Hematopoietic multipotent progenitor cell treated with erythropoietin and hydrocortisone succinate and interleukin-3 and kit ligand, for 17 days (in vitro differentiated cells): ENCODE data around the gene PNMA6E.

Experiments
- DNase-seq: peaks from one replicate; pipeline ENCODE4 v3.0.0-alpha.2; 2015; ENCODE audit warnings: low spot score

The PNMA6E gene

DNA sequence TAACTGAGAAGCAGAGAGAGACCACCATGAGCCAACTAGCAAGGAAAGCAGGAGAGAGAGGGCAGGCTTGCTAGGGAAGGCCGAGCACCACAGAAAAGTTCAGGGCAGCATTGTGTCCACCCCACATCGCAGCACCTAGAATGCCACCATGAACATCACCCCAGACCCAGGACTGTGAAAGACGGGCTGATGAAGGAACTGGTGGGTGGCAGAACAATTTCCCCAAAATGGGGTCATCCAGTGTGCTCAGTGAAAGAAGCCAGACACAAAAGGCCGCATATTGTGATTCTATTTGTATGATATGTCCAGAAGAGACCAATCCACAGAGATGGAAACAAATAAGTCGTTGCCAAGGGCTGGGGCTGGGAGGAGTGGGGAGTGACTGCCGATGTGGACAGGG is 16.8 kb downstream of the PNMA6E start:
- DNase-seq = no peak

DNA sequence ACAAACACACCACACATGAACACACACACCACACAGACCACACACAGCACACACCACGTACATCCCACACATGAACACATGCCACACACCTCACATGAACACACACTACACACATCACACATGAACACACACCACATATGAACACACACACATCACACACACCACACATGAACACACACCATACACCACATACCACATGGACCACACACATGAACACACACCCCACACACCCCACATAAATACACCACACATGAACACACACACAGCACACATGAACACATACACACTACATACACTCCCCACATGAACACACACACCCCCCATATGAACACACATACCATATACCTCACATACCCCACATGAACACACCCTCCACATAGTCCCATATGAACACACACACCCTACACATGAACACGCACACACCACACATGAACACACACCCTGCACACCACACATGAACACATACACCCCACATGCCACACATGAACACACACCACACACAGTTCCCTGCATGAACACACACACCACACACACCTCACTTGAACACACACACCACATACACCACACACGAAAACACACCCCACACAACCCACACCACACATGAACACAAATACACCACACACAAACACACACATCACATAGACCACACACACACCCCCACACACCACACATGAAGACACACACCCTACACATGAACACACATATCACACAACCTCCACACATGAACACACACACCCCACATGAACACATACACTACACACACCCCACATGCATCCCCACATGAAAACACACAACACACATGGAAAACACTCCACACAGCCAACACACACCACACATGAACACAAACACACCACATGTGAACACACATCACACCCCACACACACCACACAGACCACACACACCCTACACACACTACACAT is 18.3 kb downstream of the PNMA6E start:
- DNase-seq = no peak

DNA sequence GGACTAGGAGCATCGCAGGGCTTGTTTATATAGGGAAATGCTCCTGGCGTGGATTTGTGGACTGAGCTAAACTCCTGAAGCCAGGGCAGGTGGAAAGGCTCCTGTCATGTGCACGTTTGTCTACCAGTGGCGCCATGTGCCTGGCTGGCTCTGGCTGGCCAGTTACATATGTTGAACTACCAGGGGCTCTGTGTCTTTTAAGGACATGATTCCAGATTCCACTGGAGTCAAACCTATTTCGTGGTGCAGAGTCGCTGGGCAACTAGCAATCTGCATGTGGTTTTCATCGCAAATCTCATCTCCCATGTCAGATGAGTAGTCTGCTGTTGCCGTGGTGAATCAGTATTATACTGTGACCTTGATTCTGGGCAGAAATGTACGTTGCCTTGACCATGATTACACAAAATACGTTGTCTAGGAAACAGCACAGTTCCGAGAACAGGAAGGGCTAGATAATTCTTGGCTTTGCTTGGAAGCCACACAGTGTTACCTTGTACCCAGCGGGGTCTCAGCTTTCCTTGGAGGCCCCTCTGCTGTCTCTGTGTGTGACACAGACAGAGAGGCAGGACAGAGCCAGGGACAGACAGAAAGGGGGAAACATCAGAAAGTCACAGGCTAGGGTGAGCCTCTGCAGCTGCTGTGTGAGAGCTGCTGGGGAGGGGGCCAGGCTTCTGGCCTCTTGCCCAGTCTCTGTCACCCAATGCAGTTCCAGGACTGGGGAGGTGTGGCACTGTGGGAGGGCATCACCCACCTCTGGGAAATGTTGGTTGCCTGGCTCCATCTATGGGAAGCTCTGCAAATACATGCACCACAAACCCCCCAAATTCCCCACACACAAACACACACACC is 19.2 kb downstream of the PNMA6E start:
- no peak for DNase-seq

DNA sequence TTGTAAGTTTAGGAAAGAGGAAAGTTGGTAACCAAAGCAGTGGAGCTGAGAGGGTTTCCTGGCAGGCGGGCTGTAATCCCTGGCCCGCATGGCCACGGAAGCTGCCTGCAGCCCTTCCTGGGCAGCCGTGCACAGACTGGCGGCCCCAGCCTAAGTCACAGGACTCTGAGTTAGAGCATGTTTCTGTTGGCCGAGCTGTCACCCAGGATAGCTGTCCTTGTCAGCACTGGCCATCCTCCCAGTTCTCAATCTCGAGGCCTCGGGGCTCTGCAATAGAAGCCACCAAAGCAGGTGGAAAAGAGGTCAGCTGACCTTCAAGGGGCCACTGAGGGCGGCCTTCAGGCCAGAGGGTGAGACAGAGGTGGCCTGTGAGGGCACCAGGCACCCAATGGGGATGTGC is 20.5 kb downstream of the PNMA6E start:
- no peak for DNase-seq

DNA sequence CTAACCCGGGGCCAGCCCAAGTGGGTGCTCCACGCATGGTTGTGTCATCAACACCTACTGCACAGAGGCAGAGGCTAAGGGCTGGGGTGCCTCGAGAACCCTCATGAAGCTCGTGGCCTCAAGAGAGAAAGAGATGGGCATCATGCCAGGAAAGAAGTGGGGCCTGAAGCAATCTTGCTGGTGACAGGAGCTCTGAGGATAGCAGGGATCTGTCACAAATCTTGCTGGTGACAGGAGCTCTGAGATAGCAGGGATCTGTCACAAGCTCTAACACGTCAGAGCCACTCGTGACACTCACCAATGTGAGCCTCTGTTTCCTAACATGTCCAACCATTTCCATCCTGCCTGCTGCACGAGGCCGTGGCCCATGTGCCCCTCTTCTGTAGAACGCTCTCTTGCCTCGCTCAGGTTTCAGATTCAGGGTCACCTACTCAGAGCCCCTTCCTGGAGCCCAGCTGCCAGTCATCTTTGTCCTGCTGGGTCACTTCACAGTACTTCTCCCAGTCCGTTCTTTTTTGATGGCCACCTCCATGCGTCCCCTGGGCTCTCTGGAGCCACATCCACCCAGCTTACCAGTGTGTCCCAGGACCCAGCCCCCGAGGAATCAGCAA is 21.1 kb downstream of the PNMA6E start:
- no peak for DNase-seq

DNA sequence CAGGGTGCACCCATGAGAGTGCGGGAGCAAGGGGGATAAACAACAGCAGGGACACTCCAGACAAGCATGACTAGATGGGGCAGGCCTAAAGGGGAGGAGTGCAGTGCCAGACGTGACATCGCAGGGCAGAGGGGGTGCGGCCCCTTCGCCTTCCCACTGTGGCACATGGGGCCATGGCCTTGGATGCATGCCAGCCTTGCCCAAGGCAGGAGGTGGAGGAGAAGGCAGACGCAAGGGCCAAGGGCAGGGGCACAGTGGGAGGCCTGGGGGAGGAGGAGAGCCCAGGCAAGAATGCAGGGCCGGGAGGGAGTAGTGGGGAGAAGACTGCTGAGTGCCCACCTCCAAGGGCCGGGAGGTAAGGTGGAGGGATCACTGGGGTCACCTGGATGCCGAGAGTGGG is 21.6 kb downstream of the PNMA6E start:
- DNase-seq = no peak

DNA sequence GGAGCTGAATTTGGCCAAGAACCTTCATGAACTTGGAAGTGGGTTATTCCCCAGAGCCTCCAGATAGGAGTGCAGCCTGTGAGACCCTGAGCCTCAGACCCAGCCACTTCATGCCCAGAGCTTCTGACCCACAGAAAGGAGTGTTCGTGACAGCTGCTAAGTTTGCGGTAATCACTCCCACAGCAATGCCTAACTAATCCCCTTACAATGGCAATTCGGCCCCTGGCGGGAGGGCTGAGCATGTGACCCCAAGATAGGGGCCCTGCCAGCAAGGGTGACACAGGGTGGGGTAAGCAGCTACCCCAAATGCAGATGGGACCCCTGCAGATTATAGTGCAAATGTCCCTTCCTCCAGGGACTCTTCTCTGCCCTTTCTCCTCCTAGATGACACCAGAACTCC is 22.5 kb downstream of the PNMA6E start:
- no peak for DNase-seq

DNA sequence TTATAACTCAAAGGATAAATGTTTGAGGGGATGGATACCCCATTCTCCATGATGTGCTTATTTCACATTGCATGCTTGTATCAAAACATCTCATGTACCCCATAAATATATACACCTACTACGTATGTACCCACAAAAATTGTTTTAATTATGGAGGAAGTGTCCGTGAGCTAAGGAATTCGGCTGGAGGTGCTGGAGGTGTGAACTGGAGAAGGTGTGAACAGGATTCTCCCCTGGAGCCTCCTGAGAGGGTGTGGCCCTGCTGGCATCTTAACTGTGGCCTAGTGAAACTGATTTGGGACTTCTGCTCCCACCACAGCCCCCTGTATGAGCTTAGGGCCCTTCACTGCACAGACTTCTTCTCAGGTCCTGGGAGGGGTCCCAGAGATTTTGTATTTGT is 23.4 kb downstream of the PNMA6E start:
- DNase-seq = no peak

DNA sequence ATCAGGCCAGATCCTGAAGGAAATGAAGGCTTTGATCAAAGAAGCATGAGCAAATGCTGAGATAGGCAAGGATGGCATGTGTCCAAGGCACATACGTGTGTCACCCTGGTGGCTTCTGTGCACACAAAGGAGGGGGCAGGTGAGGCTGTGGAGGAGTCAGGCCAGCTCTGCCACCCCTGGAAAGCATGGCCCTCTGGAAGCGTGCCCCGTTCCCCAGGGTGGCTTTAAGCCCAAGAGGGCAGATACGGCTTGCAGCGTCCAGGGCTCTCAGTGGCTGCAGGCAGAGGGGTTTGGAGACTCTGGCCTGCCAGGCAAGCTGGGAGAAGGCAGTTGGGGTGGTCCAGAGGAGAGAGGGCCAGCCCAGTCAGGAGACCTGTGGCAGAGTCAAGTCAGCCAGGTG is 25.6 kb downstream of the PNMA6E start:
- no peak for DNase-seq

DNA sequence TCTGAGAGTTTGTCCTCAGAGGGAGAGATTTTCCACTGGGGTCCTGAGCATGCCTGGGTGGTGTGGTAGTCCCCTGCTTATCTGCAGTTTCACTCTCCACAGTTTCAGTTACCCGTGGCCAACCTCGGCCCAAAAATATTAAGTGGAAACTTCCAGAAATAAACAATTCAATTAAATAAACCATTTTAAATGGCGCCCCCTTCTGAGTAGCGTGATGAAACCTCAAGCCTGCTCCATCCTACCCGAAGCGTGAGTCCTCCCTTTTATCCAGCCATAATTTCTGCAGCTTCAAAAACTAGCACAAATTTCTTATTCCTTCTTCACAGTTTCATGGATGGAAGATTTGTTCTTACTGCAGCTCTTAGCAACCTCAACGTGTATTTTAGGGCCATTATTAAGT is 26.7 kb downstream of the PNMA6E start:
- DNase-seq = no peak

DNA sequence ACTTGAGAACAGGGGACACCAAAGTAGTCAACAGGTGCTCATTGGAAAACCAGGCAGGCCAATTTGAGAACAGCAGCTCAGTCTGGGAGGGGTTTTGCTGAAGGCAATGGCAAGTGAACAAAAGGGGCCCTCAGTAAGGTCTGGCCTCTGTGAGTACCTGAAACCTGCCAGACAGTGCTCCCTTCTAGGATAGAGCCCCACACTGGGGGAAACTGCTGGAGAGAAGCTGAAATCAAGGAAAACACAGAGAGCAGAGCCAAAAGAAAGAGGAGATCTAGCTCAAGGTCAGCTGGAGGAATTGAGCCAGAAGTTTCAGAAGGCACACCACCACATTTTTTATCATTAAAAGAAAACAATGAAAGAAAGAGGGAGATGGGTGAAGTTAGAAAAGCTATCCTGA is 28.2 kb downstream of the PNMA6E start:
- DNase-seq = no peak

DNA sequence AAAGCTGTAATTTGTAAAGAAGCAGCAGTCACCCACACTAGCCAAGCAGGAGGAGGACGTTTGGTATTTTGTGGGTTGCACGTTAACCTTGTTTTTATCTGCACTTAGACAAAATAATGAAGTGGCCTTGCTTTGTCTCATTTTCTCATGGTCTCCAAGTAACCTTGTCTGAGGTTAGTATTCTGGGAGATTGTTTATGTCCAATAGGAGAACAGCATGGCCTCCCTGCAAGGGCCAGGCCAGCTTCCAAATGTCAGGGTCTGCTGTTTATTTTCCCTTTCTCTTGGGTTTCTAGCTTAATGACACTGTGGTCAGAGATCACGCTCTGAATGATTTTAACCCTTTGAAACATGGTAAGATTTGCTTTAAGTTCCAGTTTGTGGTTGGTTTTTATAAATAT is 29.9 kb downstream of the PNMA6E start:
- DNase-seq = no peak

DNA sequence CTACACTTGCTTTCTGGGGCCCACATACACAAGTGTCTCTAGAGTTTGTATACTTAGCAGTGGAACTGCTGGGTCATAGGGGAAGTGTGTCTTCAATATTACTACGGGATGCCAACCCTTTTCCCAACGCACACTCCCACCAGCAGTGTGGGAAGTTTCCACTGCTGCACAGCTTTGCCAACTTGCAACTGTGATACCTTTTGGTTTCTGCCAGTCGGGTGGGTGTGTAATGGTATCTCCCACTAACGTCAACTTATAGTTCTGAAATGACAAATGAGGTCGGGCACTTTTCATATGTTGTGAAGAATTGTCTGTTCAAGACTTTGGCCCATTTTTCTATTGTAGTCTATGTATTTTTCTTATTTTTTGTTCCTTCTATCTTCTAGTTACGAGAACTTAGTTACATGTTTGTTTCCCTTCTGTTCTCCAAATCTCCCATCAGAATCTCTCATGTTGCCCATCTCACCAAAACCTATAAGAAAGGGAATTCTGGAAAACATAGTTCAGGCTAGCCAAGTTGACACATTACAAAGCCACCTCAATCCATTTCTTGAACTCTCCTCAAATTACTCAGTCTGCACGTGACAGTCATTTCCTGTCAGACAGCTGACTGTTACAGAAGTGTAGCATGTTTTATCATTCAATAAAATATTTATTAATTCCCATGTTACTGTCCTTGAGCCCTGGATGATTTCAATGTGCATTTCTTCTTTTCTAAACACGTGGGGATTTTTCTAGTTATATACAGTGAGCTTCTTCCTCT is 30.7 kb downstream of the PNMA6E start:
- DNase-seq = no peak

DNA sequence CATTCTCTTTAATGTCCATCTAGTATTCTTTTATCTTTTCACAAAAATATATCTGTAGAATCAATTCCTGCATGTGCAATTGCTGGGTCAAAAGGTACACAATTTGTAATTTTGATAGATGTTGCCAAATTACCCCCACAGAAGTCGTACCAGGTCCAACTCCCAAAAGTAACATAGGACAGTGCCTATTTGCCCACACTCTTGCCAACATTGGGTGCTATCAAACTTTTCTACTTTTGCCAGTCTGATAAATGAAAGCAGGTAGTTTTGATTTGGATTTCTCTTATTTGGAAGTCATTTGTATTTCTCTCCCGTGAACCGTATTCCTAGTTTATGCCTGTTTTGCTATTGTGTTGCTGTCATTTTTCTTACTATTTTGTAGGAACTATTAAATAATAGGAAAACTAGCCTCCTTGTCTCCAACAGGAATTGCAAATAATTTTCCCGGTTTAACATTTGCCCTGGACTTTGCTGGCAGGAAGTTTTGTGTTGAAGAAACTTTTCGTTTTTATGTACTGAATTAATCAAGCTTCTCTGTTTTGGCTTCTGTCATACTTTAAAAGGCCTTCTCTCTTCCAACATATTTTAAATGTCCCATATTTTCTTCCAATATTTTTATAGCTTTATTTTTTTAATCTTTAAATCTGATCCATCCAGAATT is 34.1 kb downstream of the PNMA6E start:
- no peak for DNase-seq

DNA sequence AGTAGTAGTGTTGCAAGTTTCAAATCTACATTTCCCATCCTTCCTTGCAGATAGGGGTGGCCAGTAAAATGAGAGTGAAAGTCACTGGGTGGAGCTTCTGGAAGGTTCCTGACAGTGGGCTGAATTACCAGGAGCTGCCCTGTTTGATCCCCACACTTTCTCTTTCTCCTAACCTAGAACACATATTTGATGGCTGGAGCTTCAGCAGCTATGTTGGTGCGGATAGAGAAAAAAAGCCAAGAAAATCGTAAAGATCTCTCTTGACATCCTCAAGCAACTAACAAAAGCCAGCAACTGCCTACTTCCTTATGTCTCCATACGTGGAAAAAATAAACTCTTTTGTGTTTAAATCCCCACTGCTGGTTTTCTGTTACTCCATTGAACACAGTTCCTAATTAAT is 35.0 kb downstream of the PNMA6E start:
- DNase-seq = no peak

DNA sequence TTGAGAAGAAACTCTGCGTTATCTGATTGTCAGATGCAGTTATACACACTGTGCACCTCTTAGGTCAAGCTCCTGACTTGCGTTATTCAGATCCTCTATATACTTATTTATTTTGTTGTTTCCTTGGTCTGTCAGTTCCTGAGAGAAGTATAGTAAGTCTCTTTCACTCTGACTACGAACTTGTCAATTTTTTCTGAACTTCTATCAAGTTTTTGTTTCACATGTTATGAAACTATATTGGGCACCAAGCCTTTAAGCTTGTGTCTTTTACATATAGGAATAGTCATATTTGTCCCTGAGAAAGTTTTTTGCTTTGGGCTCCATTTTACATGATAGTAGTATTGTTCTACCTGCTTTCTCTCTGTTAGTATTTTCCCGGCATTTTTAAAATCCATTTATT is 35.5 kb downstream of the PNMA6E start:
- no peak for DNase-seq

DNA sequence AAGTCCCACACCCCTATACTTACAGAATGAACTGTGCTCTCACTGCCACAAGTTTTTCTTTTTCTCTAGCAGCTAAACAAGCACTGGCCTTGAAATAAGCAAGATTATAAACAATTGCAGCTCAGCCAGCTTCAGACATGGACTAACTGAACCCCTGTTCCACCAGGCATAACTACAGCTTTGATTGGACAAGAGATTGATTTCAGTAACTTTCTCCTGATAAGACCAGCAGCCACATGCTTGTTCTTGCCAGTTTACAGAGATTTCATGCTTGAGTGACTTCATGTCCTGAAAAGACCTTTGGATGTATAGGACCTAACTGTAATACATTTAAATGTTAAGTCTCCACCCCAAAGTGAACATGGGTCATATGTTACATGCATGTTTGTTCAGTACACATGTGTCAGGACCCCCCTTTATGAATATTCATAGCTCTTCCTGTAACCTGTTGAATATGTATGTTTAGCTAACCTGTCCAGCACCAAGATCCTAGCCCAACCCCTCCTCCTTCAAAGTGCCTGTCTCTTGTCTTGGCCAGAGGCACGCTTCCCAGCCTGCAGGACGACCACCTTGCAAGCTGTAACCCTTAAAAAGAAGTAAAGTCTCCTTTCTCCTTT is 39.3 kb downstream of the PNMA6E start:
- no peak for DNase-seq

DNA sequence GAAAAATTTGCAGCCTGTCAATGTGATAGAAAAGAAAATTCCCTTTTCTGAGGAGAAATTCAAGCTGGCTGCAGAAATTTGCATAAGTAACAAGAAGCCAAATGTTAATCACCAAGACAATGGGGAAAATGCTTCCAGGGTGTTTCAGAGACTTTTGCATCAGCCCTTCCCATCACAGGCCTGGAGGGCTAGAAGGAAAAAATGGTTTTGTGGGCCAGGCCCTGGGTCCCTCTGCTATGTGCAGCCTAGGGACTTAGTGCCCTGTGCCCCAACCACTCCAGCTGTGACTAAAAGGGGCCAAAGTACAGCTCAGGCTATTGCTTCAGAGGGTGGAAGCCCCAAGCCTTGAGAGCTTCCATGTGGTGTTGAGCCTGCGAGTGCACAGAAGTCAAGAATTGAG is 43.3 kb downstream of the PNMA6E start:
- no peak for DNase-seq

DNA sequence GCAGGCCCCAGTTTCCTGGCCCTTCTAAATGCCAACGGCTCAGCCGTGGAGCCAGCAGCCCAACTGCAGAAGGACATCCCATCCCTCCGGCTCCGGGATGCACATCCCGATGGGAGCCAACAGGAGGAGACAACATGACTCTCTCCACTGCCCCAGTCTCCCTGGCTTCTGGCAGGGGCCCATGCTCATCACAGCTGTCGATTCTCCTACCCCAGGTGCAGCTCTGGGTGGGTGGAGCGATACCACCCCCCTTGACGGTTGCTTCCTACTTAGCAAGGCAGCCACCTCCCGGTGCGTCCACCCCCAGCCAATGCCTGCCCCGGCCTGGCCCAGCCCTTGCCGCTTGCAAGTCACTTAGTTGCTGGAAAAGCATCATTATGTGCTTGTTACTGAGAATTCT is 47.7 kb downstream of the PNMA6E start:
- DNase-seq = no peak

DNA sequence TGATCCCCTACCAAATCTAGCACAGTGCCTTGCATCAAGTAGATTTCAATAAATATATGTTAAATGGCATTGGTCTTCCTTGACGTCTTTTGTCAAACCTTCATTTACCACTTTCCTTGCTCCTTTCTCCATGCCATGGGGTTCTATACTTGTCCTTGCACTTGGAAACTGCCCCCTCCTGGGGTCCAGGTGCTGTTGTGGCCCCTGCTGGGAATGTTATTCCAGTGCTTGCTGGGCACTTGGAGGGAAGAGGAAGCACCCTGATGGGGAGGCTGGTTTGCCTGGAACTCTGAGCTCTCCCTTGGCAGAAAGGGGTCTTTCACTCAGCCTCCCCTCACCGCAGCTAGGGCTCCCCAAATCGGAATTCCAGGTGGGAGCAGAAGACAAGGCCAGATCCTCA is 48.3 kb downstream of the PNMA6E start:
- no peak for DNase-seq

DNA sequence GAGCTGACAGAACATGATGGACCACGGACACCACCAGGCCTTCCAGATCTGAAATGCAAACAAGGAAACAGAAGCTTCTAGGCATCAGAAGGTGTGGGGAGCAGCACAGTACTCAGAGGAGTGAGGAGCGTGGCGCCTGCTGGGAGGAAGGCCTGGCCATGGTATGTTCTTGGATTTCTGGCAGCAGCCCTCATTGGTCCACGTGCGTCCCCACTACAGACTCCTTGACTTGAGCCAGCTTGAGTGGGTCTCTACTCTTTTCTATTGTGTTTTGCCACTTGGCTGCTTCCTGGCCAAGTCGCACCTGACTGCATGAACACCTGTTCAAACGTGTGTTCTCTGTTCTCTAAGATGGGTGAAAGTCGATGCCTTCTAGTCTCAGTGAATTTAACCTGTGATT is 49.2 kb downstream of the PNMA6E start:
- no peak for DNase-seq
